A549 treated with AZD9567 at 1 μM for 4 hours (cell line): Measurements from ENCODE around the gene ANKRD23. TPM values are rescaled to one million over a fixed set of nuclear protein-coding genes. Genes with fewer than 3 reads are reported as not detected.

ENCODE experiments used
- total RNA-seq: library from RNA; stranded (reverse); fragments of 200-300 nt; extraction: Qiagen RNA extraction; gene quantifications from 5 replicates; pipeline ENCODE4 v1.2.3, GENCODE V29; 2022; ENCODE audit not compliant: insufficient read depth

The ANKRD23 gene
- total RNA-seq, result 1.6 to 3.1 TPM (median 2.1 TPM) in 5 replicates

GRCh38 chr2:96843538-96844268, at the start of gene ANKRD23:
Gene ANKRD23, minus strand, starts transcription at chr2:96844021. Its CDS starts 29 bp downstream, at chr2:96843992.

DNA sequence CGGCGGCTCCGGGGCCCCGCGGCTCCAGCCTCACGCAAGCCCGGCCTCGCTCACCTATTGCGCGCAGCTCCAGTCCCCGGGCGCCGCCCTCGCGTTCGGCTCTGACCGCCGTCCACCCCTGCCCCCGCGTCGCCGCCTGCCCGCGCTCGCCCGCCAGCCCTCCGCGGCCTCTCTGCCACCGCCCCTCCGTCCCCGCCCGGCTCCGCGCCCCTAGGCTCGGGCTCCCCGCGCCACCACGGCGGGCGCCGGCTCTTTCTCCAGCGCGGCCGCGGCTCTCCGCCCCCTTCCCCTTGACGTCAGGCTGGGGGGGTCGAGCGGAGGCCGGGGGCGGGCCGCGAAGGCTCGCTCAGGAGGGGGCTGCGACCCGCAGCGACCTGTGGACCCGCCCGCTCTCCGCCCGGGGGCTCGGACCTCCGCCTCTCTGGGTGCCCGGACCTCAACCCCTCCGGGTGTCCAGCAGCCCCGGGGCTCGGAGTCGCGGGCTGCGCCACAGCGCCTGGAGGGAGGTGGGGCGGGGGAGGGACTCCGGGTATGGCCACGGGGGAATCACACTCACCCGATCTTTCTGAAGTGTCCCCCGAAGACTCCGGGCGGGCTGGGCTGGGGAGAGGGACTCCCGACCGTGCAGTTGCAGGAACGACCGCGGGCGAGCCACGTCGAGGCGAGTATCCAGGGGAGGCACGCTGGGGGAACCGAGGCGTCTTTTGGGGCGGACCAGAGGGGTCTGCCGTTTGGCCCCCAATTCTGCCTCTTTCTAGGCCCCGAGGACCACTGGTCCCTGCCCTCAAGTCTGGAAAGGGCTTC, 26.2 kb upstream of the ANKRD23 start, which contains the start of gene SEMA4C:
SEMA4C (minus strand) TSS at position 259 of the 804 bp plus-strand sequence. CDS start 2,194 bp downstream, outside the sequence.

DNA sequence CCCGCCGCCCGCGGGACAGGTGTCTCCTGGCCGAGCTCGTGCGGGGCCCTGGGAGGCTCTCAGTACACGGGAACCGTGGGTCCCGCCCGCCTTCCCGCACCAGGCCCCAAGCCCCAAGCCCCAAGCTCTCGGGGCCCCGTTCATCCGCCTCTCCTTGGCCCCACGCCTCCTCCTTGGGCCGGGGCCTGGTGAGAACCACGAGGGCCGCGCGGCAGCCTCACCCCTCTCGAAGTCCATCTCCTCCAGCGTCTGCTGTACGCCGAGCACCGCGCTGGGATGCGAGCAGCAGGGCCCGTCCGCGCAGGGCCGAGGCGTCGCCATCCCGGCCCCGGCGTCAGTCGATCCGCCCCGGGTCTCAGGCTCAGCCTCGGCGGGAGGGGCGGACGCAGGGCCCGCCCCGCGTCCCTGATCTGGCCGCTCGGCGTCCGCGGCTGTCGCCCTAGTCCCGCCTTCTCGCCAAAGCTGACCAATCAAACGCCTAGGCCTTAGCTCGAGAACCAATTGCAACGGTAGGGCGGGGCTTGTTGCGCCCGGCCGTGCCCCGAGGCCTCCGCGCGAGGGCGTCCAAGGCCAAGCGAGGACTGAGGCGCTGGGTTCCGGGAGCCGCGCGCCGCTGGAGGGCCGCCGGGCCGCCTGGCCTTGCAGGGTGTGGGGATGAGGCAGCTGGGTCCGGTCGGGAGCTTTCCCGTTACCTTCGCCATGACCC, 14.0 kb upstream of the ANKRD23 start, which contains the start of gene ANKRD39:
ANKRD39 (minus strand) TSS at position 350 of the 706 bp plus-strand sequence; CDS start at position 321, 29 bp downstream.

DNA sequence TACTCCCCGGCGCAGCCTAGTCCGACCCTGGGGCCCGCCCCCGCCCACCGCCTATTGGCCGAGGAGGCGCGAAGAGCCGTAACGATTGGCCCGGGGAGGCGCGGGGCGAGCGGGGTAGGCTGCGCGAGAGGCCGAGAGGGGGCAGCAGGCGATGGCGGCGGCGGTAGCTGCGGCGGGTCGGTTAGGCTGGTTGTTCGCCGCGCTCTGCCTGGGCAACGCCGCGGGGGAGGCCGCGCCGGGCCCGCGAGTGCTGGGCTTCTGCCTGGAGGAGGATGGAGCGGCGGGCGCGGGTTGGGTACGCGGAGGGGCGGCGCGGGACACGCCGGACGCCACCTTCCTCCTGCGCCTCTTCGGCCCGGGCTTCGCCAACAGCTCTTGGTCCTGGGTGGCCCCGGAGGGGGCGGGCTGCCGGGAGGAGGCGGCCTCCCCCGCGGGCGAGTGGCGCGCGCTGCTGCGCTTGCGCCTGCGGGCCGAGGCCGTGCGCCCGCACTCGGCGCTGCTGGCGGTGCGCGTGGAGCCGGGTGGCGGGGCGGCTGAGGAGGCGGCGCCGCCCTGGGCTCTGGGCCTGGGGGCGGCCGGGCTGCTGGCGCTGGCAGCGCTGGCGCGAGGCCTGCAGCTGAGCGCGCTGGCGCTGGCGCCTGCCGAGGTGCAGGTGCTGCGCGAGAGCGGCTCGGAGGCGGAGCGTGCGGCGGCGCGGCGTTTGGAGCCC, 27.5 kb downstream of the ANKRD23 start, which contains the start of gene CNNM3:
CNNM3 (plus strand) TSS at position 142 of the 709 bp plus-strand sequence; CDS start at position 152, 10 bp downstream.

Other genes starting within 250 kb of the ANKRD23 start
- 23.1 to 26.2 TPM (median 25.0 TPM) in 5 replicates for gene KANSL3, start 205.7 kb downstream of the ANKRD23 start, total RNA-seq
- not detected in 5 replicates for gene FER1L5, start 201.3 kb downstream of the ANKRD23 start, total RNA-seq
- gene LMAN2L, start 104.0 kb downstream of the ANKRD23 start, total RNA-seq, result 17.1 to 21.3 TPM (median 19.6 TPM) in 5 replicates
- 9.2 to 12.0 TPM (median 11.9 TPM) in 5 replicates for gene CNNM4, start 83.1 kb downstream of the ANKRD23 start, total RNA-seq
- 10.6 to 14.9 TPM (median 14.4 TPM) in 5 replicates for gene CNNM3, start 27.8 kb downstream of the ANKRD23 start, total RNA-seq
- 15.5 to 22.9 TPM (median 20.1 TPM) in 5 replicates for gene ANKRD39, start 14.0 kb upstream of the ANKRD23 start, total RNA-seq
- gene SEMA4C, start 26.1 kb upstream of the ANKRD23 start, total RNA-seq, result 12.0 to 21.6 TPM (median 19.0 TPM) in 5 replicates
- not detected in 5 replicates for gene FAM178B, start 142.6 kb upstream of the ANKRD23 start, total RNA-seq